H1 (cell line): ENCODE results near the gene NDP. TPM values are rescaled to one million over a fixed set of nuclear protein-coding genes. Genes with fewer than 3 reads are reported as not detected.

Experiments used
- CEBPB ChIP-seq: IDR thresholded peaks from 2 replicates; pipeline ENCODE4 v1.6.1; 2012; ENCODE audit warnings: low read depth, low read length
- FOSL1 ChIP-seq: IDR thresholded peaks from 2 replicates; pipeline ENCODE4 v1.6.1; 2011; ENCODE audit warnings: mild to moderate bottlenecking, low read depth, low read length, moderate library complexity; ENCODE audit not compliant: insufficient read depth
- MAFK ChIP-seq: IDR thresholded peaks from 2 replicates; pipeline ENCODE4 v1.6.1; 2012; ENCODE audit warnings: low read depth, mild to moderate bottlenecking, improper control_type of control experiment, low read length
- polyA plus RNA-seq, 7 experiments: library from polyadenylated mRNA; depleted of rRNA in 3 of 7; stranded (reverse) in 5 of 7; unstranded in 2 of 7; fragments of >200 nt in 5 of 7; fragments of 200-250 nt in 2 of 7; gene quantifications; 1 replicate in 5 of 7; 2 replicates in 1 of 7; 4 replicates in 1 of 7; pipeline versions ENCODE4 v1.2.1 to v1.2.3, GENCODE V29; 2011 to 2013; ENCODE audit warnings: missing spikeins in 2 of 7, mixed read lengths in 2 of 7
- total RNA-seq: library from RNA; stranded (reverse); fragmentation: NEBNext Ultra II Directional; extraction: Animal tissue kit (Norgen Biotek cat#: 25700); gene quantifications from 2 replicates; pipeline ENCODE4 v1.2.1, GENCODE V29; 2021

Gene NDP
- total and polyA plus RNA-seq, 2 of the 8 experiments (the other 6 are each of a cell fraction or from before 2014, with no cell fraction given) = 0.26 to 0.82 TPM

DNA sequence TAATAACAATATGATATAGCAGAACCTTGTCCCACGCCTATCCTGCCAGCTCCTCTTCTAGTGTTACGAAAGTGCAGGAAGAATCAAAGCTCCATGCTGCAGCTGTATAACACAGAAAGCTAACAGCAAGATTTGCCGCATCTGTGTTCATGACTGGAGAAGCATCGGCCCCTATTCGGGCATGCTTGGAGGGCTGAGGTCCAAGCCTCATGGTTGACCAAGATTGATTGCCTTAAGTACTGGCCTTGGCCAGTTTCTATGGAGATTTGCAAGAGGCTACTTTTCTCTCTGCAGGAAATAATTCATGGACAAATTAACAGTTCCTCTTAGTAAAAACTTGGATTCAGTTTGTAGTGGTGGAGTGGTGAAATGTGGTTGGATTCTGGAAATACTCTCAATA, 12.9 kb upstream of the NDP start (continued):
- TF ChIP-seq CEBPB (no peak), FOSL1 (no peak), MAFK (no peak)
